HG03469 (cell line): ENCODE data around the gene ESYT2.
"Not testable (repeated sequence)": the region's sequence is repeated elsewhere in the genome, so short reads cannot be mapped to it uniquely, and the experiment has no call there.

Experiments used
- ATAC-seq: cut with Tn5 transposase; IDR thresholded peaks from one replicate; pipeline ENCODE4 v1.9.1; 2021; ENCODE audit warnings: mild to moderate bottlenecking, moderate library complexity, moderate number of reproducible peaks; ENCODE audit not compliant: unreplicated experiment

ESYT2 gene

GRCh38 chr7:158858592-158859503 is 29.5 kb upstream of the ESYT2 start:
- no peak for ATAC-seq

- no peak for ATAC-seq
Observed at GRCh38 chr7:158856883-158857668, 27.8 kb upstream of the ESYT2 start.

- no peak for ATAC-seq
Observed at GRCh38 chr7:158854681-158855081, 25.4 kb upstream of the ESYT2 start.

- no peak for ATAC-seq
Observed at GRCh38 chr7:158850545-158851102, 21.3 kb upstream of the ESYT2 start.

GRCh38 chr7:158849768-158850544 is 20.6 kb upstream of the ESYT2 start:
- ATAC-seq = no peak

GRCh38 chr7:158849442-158849767 is 20.1 kb upstream of the ESYT2 start:
- no peak for ATAC-seq

- no peak for ATAC-seq
Observed at GRCh38 chr7:158847451-158847866, 18.1 kb upstream of the ESYT2 start.

- no peak for ATAC-seq
Observed at GRCh38 chr7:158846304-158846703, 17.0 kb upstream of the ESYT2 start.

GRCh38 chr7:158843771-158844170 is 14.5 kb upstream of the ESYT2 start:
- no peak for ATAC-seq

- no peak for ATAC-seq
Observed at GRCh38 chr7:158842486-158842885, 13.2 kb upstream of the ESYT2 start.

GRCh38 chr7:158840604-158841003 is 11.3 kb upstream of the ESYT2 start:
- ATAC-seq = no peak

GRCh38 chr7:158839177-158839576 is 9.9 kb upstream of the ESYT2 start:
- not testable (repeated sequence) for ATAC-seq

GRCh38 chr7:158837790-158838637 is 8.7 kb upstream of the ESYT2 start:
- ATAC-seq = no peak

GRCh38 chr7:158836692-158837091 is 7.4 kb upstream of the ESYT2 start:
- ATAC-seq = no peak

GRCh38 chr7:158834878-158835784 is 5.8 kb upstream of the ESYT2 start:
- ATAC-seq = no peak

GRCh38 chr7:158832994-158833393 is 3.7 kb upstream of the ESYT2 start:
- no peak for ATAC-seq

GRCh38 chr7:158831738-158832091 is 2.4 kb upstream of the ESYT2 start:
- no peak for ATAC-seq

- no peak for ATAC-seq
Observed at GRCh38 chr7:158830211-158830723, 958 bp upstream of the ESYT2 start.

- ATAC-seq = peak; percentile 44
Observed at GRCh38 chr7:158829021-158829341, 328 bp downstream of the ESYT2 start.
